SU-DHL-6 (cell line): Measurements from ENCODE around the gene WDR17.

Source experiments
- EZH2phosphoT487 ChIP-seq: fragments of 200-600 bp; sonication (generic), shearing (Covaris generic); conservative IDR thresholded peaks from 2 replicates; pipeline ENCODE4 v1.6.1; 2018; ENCODE audit warnings: mild to moderate bottlenecking, antibody characterized with exemption, low read length, moderate library complexity, mixed read lengths
- TF ChIP-seq, protein P1 (sequence below): fragments of 200-600 bp; sonication (generic); IDR thresholded peaks from one replicate; pipeline ENCODE4 v1.5.1; 2017; ENCODE audit warnings: antibody characterized with exemption, mild to moderate bottlenecking, low read length, moderate library complexity; ENCODE audit not compliant: insufficient read depth, poor library complexity, severe bottlenecking

DNA sequence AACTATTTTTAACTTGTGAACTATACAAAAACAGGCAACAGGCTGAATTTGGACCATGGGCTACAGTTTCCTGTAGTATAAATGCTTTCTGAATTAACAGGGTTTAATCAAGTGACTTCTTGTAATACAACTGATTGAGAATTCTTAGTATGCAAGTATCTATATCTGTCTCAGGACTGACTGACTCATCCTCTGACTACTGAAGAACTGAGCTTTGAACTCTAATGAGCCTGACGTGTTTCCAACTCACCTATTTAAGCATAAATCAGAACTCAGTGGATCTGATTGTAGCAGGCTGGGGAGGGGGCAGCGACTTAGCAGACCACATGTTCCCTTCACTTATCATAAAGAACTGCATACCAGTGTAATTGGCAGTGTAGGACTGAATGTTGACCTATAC lies 122.0 kb downstream of the WDR17 start:
- TF ChIP-seq, protein P1, sequence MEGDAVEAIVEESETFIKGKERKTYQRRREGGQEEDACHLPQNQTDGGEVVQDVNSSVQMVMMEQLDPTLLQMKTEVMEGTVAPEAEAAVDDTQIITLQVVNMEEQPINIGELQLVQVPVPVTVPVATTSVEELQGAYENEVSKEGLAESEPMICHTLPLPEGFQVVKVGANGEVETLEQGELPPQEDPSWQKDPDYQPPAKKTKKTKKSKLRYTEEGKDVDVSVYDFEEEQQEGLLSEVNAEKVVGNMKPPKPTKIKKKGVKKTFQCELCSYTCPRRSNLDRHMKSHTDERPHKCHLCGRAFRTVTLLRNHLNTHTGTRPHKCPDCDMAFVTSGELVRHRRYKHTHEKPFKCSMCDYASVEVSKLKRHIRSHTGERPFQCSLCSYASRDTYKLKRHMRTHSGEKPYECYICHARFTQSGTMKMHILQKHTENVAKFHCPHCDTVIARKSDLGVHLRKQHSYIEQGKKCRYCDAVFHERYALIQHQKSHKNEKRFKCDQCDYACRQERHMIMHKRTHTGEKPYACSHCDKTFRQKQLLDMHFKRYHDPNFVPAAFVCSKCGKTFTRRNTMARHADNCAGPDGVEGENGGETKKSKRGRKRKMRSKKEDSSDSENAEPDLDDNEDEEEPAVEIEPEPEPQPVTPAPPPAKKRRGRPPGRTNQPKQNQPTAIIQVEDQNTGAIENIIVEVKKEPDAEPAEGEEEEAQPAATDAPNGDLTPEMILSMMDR = no peak
- TF ChIP-seq EZH2phosphoT487 = no peak
